Left renal pelvis (tissue), 4 donors: ENCODE data around the gene NOS1AP. TPM values are rescaled to one million over a fixed set of nuclear protein-coding genes. Genes with fewer than 3 reads are reported as not detected.

Experiments
- DNase-seq, 4 donors: peaks; one replicate each; pipeline ENCODE4 v3.0.0-alpha.2; 2013; ENCODE audit warnings: low read depth in 4 of 4, low spot score in 3 of 4
- polyA plus RNA-seq, 4 donors: library from polyadenylated mRNA; unstranded; fragments of 120-200 nt; gene quantifications; one replicate each; pipeline ENCODE4 v1.2.1, GENCODE V29; 2013; ENCODE audit not compliant: insufficient read length in 4 of 4

The NOS1AP gene
- polyA plus RNA-seq, 4 donors = 2.7 to 13.0 (median 9.2) TPM

DNA sequence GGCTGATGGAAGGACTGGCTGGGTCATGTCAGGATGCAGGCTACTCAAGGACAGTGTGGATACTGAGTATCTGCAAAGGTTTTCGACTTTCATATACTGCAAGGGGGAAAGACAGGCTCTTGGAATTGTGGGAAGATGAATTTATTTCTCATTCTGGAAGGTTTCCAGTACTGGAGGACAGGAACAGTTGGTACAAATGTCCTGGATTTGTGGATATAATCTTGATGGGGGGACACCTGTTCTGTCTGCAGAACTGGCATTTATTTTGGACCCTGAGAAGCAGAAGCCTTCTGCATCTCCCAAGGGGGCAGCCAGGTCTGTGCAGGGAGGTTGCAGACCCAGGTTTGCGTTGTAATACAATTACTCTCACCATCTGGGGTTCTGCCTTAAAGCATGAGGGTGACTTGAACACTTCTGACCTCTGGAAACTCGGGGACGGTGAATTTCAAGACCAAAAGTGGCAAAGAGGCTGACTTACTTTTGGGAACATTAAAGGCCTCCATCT lies 65.8 kb downstream of the NOS1AP start:
- DNase-seq = no peak

GRCh38 chr1:162136760-162137159 lies 67.3 kb downstream of the NOS1AP start:
- DNase-seq = no peak

- DNase-seq = no peak
These were observed 67.9 kb downstream of the NOS1AP start for GRCh38 chr1:162137179-162137960.

DNA sequence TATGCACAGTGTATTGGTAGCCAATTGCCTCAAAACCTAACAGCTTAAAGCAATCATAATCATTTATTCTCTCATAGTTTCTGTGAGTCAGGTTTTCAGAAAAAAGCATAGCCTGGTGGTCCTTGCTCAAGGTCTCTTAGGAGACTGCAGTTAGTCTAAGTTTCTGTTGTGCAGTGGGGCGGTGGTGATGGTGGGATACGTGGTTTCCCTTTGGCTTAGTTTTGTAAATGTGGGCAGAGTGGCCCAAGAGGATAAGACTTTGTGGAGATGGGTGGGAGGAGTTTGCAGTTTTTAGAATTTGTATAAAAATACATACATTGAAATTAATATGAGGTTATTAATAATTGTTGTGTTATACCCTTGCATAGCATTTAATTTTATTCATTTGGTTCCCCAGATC lies 68.6 kb downstream of the NOS1AP start:
- DNase-seq = no peak

DNA sequence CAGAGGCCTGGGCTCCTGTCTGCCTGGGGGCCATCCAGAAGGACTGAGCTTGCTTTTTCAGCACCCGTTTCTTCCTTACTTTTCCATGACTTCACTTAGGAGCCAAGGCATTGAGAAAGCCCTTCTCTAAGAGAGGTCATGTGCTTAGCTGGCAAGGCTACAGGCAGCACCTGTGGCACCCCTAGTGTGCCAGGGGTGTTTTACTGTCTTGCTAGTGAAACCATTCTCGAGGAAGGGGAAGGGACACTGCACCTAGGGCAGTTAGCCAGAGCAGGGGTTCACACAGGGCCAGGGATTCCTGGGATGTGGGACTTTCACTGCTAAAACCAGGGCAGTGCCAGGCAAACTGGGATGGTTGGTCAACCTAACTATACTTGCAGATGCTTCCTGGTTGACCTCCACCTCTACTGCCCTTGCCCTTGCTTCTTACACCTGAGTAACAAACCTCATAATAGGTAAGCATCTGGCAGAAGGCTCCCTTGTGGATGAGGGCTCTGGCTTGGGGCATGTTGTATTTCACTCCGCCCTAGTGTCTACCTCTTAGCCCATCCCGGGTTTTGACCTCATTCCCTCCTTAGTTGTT lies 69.2 kb downstream of the NOS1AP start:
- DNase-seq = no peak

DNA sequence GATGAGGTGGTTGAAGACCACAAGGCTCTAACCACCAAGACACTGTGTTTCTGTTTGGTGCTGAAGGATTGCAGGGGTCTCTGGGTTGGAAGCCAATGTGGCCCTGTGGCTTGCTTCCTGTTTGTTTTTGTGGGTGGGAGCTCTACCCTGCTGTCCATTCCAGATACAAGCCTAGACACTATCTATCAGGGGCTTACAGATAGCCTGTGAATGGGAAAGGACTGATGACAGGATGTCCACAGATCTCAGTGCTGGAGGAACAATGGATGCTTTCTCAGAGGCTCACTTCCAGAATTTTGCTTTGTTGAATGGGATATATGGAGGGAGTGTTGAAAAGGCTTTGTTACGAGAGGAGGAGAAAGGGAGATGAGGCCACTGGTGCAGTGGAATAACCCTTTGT lies 69.7 kb downstream of the NOS1AP start:
- DNase-seq = no peak

DNA sequence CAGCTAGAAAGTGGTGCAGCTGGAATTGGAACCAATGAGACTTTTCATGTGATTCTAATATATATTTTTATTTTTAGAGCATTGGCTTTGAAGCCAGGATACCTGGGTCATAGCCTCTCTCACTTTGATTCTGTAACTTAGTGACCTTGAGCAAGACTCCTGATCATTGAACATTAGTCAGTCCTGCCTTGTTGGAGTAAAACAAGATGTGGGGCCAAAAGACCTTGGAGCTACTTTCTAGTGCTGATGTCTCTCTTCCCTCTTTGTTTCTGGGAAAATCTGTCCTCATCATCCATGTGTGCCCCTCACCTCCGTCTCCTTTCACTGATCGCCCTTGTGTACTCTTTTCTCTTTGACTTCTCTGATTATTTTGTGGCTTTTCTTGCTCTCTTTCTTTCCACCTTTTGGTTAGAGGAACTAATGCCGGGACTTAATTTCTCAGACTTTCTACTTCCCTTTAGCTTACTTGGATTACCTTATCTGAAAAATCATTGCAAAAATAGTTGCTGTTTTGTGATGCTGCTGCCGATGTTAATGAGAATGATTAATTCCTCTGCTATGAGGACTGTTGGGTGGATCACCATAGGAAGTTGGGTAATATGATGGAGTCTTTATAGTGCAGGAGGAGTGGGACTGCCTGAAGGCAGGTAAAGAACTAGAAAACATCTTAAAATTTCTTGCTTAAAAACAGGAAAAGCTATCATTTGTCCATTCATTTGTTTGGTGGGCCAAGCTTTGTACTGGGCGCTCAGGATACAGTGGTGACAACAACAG lies 72.0 kb downstream of the NOS1AP start:
- no peak for DNase-seq

DNA sequence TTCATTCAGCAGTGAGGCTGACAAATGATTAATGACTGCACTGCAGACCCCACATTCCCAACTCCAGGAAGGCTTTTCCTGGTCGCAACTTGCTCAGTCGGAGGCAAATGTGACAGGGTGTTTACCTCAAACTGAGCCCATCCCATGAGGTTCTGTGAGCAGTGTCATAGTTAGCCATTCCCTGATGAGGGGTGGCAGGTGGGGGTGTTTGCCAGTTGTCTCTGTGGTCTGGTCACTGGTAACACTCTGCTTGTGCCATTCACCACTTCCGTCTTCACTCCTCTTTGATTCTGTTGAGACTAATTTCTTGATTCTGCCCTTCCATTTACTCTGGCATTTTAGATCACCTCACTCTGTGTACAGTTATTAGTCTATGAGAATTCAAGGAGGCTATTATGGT lies 73.5 kb downstream of the NOS1AP start:
- DNase-seq = no peak

- no peak for DNase-seq
These were observed 74.8 kb downstream of the NOS1AP start for GRCh38 chr1:162144268-162144667.

DNA sequence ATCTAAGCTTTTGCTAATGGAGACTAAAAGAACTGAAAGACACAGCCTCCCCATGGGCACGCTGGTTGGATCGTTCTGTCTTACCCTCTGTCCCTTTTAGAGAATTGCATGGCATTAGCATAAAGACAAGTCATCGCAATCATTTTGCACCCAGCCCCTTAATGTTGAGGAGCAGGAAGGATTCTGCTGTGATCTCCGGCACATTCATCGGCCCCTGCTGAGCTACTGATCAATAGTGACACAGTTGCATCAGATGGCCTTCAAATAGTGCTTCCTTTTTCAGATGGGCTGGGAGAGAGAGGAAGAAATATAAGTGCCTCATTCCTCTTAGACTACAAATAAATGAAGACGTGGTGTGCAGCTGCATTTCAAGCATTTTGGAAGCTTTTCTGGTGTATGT lies 75.4 kb downstream of the NOS1AP start:
- no peak for DNase-seq

DNA sequence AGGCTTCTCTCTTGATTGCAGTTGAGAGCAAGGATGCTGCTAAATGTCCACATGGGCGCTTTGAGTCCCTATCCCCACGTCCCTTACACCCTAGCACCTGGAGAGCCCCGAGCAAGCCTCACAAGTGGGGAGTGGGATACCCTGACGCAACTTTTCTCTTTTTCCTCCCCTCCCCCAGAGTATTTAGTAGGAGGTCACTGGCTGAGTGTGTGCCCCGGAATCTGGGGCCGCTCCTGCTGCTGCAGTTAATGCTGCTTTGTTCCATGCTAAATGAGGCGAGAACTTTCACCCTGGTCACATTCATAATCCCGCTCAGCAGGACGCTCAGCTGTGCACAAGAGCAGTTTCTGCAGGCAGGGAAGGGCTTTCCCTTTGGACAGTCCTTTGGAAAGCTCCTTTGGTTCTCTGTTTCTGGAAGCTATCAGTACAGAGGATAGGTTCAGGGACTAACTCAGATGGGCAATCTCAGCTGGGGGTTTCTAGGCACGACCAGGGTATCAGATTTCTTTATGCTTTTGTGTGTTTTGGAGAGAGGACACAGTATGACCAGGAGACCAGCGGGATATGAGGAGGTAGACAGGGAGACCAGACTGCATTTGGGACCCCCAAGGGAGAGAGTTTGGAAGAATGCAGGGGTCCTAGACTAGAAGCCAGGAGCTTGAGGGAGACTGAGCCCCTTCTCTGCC lies 75.9 kb downstream of the NOS1AP start:
- peak in 2 of 4 donors; percentile 56 to 65 for DNase-seq

- no peak for DNase-seq
These were observed 76.6 kb downstream of the NOS1AP start for GRCh38 chr1:162145966-162146696.

GRCh38 chr1:162147760-162148159 lies 78.3 kb downstream of the NOS1AP start:
- no peak for DNase-seq

DNA sequence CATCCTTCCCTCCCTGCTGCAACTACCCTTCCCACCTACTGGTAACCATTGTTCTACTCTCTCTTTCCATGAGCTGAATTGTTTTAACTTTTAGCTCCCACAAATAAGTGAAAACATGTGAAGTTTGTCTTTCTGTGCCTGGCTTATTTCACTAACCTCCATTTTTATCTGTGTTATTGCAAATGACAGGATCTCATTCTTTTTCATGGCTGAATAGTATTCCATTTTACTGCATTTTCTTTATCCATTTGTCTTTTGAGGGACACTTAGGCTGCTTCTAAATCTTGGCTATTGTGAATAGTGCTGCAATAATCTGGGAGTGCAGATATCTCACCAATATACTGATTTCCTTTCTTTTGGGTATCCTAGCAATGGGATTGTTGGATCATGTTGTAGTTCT lies 80.6 kb downstream of the NOS1AP start:
- no peak for DNase-seq

- no peak for DNase-seq
These were observed 82.7 kb downstream of the NOS1AP start for GRCh38 chr1:162151900-162152829.

GRCh38 chr1:162153374-162153773 lies 83.9 kb downstream of the NOS1AP start:
- no peak for DNase-seq

- DNase-seq = no peak
These were observed 88.0 kb downstream of the NOS1AP start for GRCh38 chr1:162157469-162157868.

GRCh38 chr1:162158624-162159271 lies 89.3 kb downstream of the NOS1AP start:
- DNase-seq = no peak

DNA sequence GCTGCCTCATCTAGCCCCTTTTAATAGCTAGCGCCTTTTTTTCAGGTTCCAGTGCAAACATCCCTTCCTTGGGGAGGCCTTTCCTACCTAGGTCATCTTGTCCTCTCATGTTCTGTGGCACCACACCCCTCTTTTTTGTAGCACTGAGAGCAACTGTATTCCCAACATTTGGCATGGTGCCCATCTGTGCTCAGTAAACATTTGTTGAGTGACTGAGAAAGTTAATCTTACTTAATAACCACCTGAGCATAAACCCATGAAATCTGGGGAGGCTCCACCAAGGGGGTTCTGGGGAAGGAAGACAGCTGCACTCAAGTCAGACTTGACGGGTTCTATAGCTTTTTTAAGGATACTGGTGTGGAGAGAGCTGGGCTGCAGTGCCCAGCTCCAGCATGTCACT lies 90.0 kb downstream of the NOS1AP start:
- no peak for DNase-seq
